Natural killer cell treated with Interleukin-12 subunit alpha and Interleukin-12 subunit beta and Interleukin-15 and Interleukin-18, amount 100 ng/mL, for 72 hours (primary cell): Measurements from ENCODE around the gene PEBP1. TPM values are rescaled to one million over a fixed set of nuclear protein-coding genes. Genes with fewer than 3 reads are reported as not detected.
"Not testable (repeated sequence)": the region's sequence is repeated elsewhere in the genome, so short reads cannot be mapped to it uniquely, and the experiment has no call there.

Experiments
- ATAC-seq, 2 donors: fragments of 150-1000 bp; cut with Tn5 transposase in 1 of 2; sonication (Bioruptor Pico), chemical (Tn5 transposase) in 1 of 2; 2 replicates each; pipeline ENCODE4 v1.10.0; 2021
- DNase-seq: peaks from one replicate; pipeline ENCODE4 v3.0.0; 2022; ENCODE audit warnings: low spot score
- H3K27ac Mint-ChIP-seq, 2 donors: 1 replicate in 1 of 2; 2 replicates in 1 of 2; pipeline ENCODE4 v1.8.0; 2022; ENCODE audit warnings: mixed read lengths in 2 of 2, mild to moderate bottlenecking in 1 of 2, moderate library complexity in 1 of 2
- H3K27me3 Mint-ChIP-seq, 2 donors: 1 replicate in 1 of 2; 2 replicates in 1 of 2; pipeline ENCODE4 v1.8.0; 2022; ENCODE audit warnings: mixed read lengths in 2 of 2
- H3K36me3 Mint-ChIP-seq: one replicate; pipeline ENCODE4 v1.8.0; 2022; ENCODE audit warnings: mixed read lengths
- H3K4me1 Mint-ChIP-seq, 2 donors: 1 replicate in 1 of 2; 2 replicates in 1 of 2; pipeline ENCODE4 v1.8.0; 2022; ENCODE audit warnings: low read depth in 2 of 2, mixed read lengths in 2 of 2, mild to moderate bottlenecking in 1 of 2
- H3K4me3 Mint-ChIP-seq: one replicate; pipeline ENCODE4 v1.8.0; 2022; ENCODE audit warnings: mixed read lengths
- H3K9me3 Mint-ChIP-seq: 2 replicates; pipeline ENCODE4 v1.8.0; 2022; ENCODE audit warnings: mixed read lengths
- total RNA-seq, 2 donors: library from RNA; stranded (reverse); gene quantifications; one replicate each; pipeline ENCODE4 v1.2.3, GENCODE V29; 2022

PEBP1 gene
- total RNA-seq, 2 donors from 2014 or later: 57.2 to 137 TPM

GRCh38 chr12:118119449-118119879 lies 16.5 kb upstream of the PEBP1 start:
- Mint-ChIP-seq H3K36me3 (no peaks in the 10 kb centered on the region), H3K4me1 (peaks cover 6 to 7% of the 10 kb centered on the region in 2 donors), H3K27me3 (no peaks in the 10 kb centered on the region), H3K9me3 (no peaks in the 10 kb centered on the region), H3K4me3 (no peak overlapping the region), H3K27ac (no peak overlapping the region)
- DNase-seq: no peak
- no peak for ATAC-seq

- ATAC-seq (peak in 1 of 2 donors; percentile 78), DNase-seq (no peak)
- no peaks in the 10 kb centered on the region for H3K36me3 Mint-ChIP-seq
- no peak overlapping the region for H3K4me3 Mint-ChIP-seq
- H3K9me3 Mint-ChIP-seq: no peaks in the 10 kb centered on the region
- H3K27ac Mint-ChIP-seq: peak overlapping the region in 1 of 2 donors; percentile 17
- peaks cover 6 to 7% of the 10 kb centered on the region in 2 donors for H3K4me1 Mint-ChIP-seq
- no peaks in the 10 kb centered on the region for H3K27me3 Mint-ChIP-seq
Measured at GRCh38 chr12:118120579-118121363, 15.2 kb upstream of the PEBP1 start.

- no peak for DNase-seq
- Mint-ChIP-seq H3K36me3 (no peaks in the 10 kb centered on the region), H3K4me1 (peaks cover 6 to 7% of the 10 kb centered on the region in 2 donors), H3K4me3 (no peak overlapping the region), H3K9me3 (no peaks in the 10 kb centered on the region), H3K27ac (no peak overlapping the region), H3K27me3 (no peaks in the 10 kb centered on the region)
- ATAC-seq: no peak
Measured at GRCh38 chr12:118122264-118122663, 13.7 kb upstream of the PEBP1 start.

- peaks cover 6 to 7% of the 10 kb centered on the region in 2 donors for H3K4me1 Mint-ChIP-seq
- ATAC-seq (no peak), DNase-seq (no peak)
- H3K4me3 Mint-ChIP-seq: no peak overlapping the region
- no peaks in the 10 kb centered on the region for H3K9me3 Mint-ChIP-seq
- H3K27me3 Mint-ChIP-seq: no peaks in the 10 kb centered on the region
- H3K27ac Mint-ChIP-seq: no peak overlapping the region
- H3K36me3 Mint-ChIP-seq: no peaks in the 10 kb centered on the region
Measured at GRCh38 chr12:118124333-118124874, 11.5 kb upstream of the PEBP1 start.

GRCh38 chr12:118125743-118126118 lies 10.2 kb upstream of the PEBP1 start:
- no peaks in the 10 kb centered on the region for H3K36me3 Mint-ChIP-seq
- no peak overlapping the region for H3K27ac Mint-ChIP-seq
- no peaks in the 10 kb centered on the region for H3K9me3 Mint-ChIP-seq
- peaks cover under 1% of the 10 kb centered on the region in 2 donors for H3K4me1 Mint-ChIP-seq
- ATAC-seq (no peak), DNase-seq (no peak)
- H3K4me3 Mint-ChIP-seq: no peak overlapping the region
- no peaks in the 10 kb centered on the region for H3K27me3 Mint-ChIP-seq

- Mint-ChIP-seq H3K4me3 (no peak overlapping the region), H3K27ac (no peak overlapping the region), H3K4me1 (no peaks in the 10 kb centered on the region), H3K36me3 (no peaks in the 10 kb centered on the region), H3K27me3 (no peaks in the 10 kb centered on the region), H3K9me3 (no peaks in the 10 kb centered on the region)
- DNase-seq (no peak), ATAC-seq (no peak)
Measured at GRCh38 chr12:118126119-118126757, 9.7 kb upstream of the PEBP1 start.

GRCh38 chr12:118127867-118128266 lies 8.1 kb upstream of the PEBP1 start:
- H3K4me1 Mint-ChIP-seq: no peaks in the 10 kb centered on the region
- H3K27ac Mint-ChIP-seq: no peak overlapping the region
- no peak overlapping the region for H3K4me3 Mint-ChIP-seq
- H3K9me3 Mint-ChIP-seq: no peaks in the 10 kb centered on the region
- H3K27me3 Mint-ChIP-seq: no peaks in the 10 kb centered on the region
- H3K36me3 Mint-ChIP-seq: no peaks in the 10 kb centered on the region
- DNase-seq (no peak), ATAC-seq (no peak)

- H3K27ac Mint-ChIP-seq, H3K4me3 Mint-ChIP-seq, H3K36me3 Mint-ChIP-seq, DNase-seq, ATAC-seq, H3K9me3 Mint-ChIP-seq, H3K4me1 Mint-ChIP-seq, H3K27me3 Mint-ChIP-seq: not testable (repeated sequence)
Measured at GRCh38 chr12:118129436-118129835, 6.5 kb upstream of the PEBP1 start.

GRCh38 chr12:118136559-118137003 lies 657 bp downstream of the PEBP1 start:
- no peak for DNase-seq
- peak; percentile 38 to 61 for ATAC-seq
- H3K36me3 Mint-ChIP-seq: no peaks in the 10 kb centered on the region
- peak overlapping the region; percentile 97 for H3K4me3 Mint-ChIP-seq
- H3K27ac Mint-ChIP-seq: peak overlapping the region; percentile 57 to 83
- no peaks in the 10 kb centered on the region for H3K27me3 Mint-ChIP-seq
- H3K4me1 Mint-ChIP-seq: peaks cover 8 to 11% of the 10 kb centered on the region in 2 donors
- no peaks in the 10 kb centered on the region for H3K9me3 Mint-ChIP-seq

GRCh38 chr12:118137148-118137678 lies 1.3 kb downstream of the PEBP1 start:
- ATAC-seq (no peak), DNase-seq (no peak)
- Mint-ChIP-seq H3K4me3 (peak overlapping the region; percentile 97), H3K4me1 (peaks cover 8 to 11% of the 10 kb centered on the region in 2 donors), H3K36me3 (no peaks in the 10 kb centered on the region), H3K9me3 (no peaks in the 10 kb centered on the region), H3K27ac (peak overlapping the region; percentile 57 to 83), H3K27me3 (no peaks in the 10 kb centered on the region)

- H3K36me3 Mint-ChIP-seq: peaks cover 6% of the 10 kb centered on the region
Measured at GRCh38 chr12:118140825-118141224, 4.9 kb downstream of the PEBP1 start.

GRCh38 chr12:118144499-118144898 lies 8.6 kb downstream of the PEBP1 start:
- peaks cover 8 to 9% of the 10 kb centered on the region in 2 donors for H3K4me1 Mint-ChIP-seq
- DNase-seq (no peak), ATAC-seq (no peak)
- peak overlapping the region; percentile 41 to 65 for H3K27ac Mint-ChIP-seq
- no peak overlapping the region for H3K4me3 Mint-ChIP-seq
- H3K9me3 Mint-ChIP-seq: no peaks in the 10 kb centered on the region
- peaks cover 12% of the 10 kb centered on the region for H3K36me3 Mint-ChIP-seq
- H3K27me3 Mint-ChIP-seq: no peaks in the 10 kb centered on the region

More at GRCh38 chr12:118140825-118141224, 4.9 kb downstream of the PEBP1 start:
- ATAC-seq (no peak), DNase-seq (no peak)
- Mint-ChIP-seq H3K4me1 (peaks cover 13 to 15% of the 10 kb centered on the region in 2 donors), H3K9me3 (no peaks in the 10 kb centered on the region), H3K27me3 (no peaks in the 10 kb centered on the region), H3K27ac (no peak overlapping the region), H3K4me3 (no peak overlapping the region)

- H3K4me1 Mint-ChIP-seq: peaks cover 8 to 9% of the 10 kb centered on the region in 2 donors
- DNase-seq (no peak), ATAC-seq (no peak)
- H3K27me3 Mint-ChIP-seq: no peaks in the 10 kb centered on the region
- no peaks in the 10 kb centered on the region for H3K9me3 Mint-ChIP-seq
- H3K36me3 Mint-ChIP-seq: peaks cover 13% of the 10 kb centered on the region
- H3K27ac Mint-ChIP-seq: peak overlapping the region; percentile 41 to 65
- no peak overlapping the region for H3K4me3 Mint-ChIP-seq
Measured at GRCh38 chr12:118145113-118145797, 9.3 kb downstream of the PEBP1 start.
